ENCODE results near the gene PRKAR1A.

- TF ChIP-seq CTCF (IDR thresholded peaks at IDR 0.05; ENCODE audit: insufficient read depth, low read length, poor library complexity, severe bottlenecking) (no peak), EZH2phosphoT487 (conservative IDR thresholded peaks at IDR 0.05; ENCODE audit: low read length) (no peak)
Measured at GRCh38 chr17:68526548-68526947, 14.3 kb downstream of the PRKAR1A start.
